Esophagus squamous epithelium (tissue), 5 donors: ENCODE data around the gene FAM241B. TPM values are rescaled to one million over a fixed set of nuclear protein-coding genes. Genes with fewer than 3 reads are reported as not detected.

Experiments
- DNase-seq: peaks from one replicate; lab custom pipeline; 2025; lab: John Stamatoyannopoulos, UW
- H3K27ac ChIP-seq, 4 donors: fragments of 200-600 bp; sonication (generic); one replicate each; pipeline ENCODE4 v1.5.1; 2016 to 2019; ENCODE audit warnings: mild to moderate bottlenecking in 1 of 4
- H3K27me3 ChIP-seq, 4 donors: fragments of 200-600 bp; sonication (generic); 1 replicate in 3 of 4; 2 replicates in 1 of 4; pipeline versions ENCODE4 v1.5.1 to v1.6.0; 2017 to 2021; ENCODE audit warnings: antibody characterized with exemption in 1 of 4
- H3K36me3 ChIP-seq, 3 donors: fragments of 200-600 bp; sonication (generic); one replicate each; pipeline ENCODE4 v1.5.1; 2016 to 2019
- H3K4me1 ChIP-seq, 3 donors: fragments of 200-600 bp; sonication (generic); one replicate each; pipeline ENCODE4 v1.5.1; 2017 to 2019
- H3K4me3 ChIP-seq, 4 donors: fragments of 200-600 bp; sonication (generic); 1 replicate in 3 of 4; 2 replicates in 1 of 4; pipeline ENCODE4 v1.5.1; 2016 to 2019; ENCODE audit warnings: mild to moderate bottlenecking in 2 of 4, moderate library complexity in 1 of 4
- H3K9me3 ChIP-seq, 3 donors: fragments of 200-600 bp; sonication (generic); one replicate each; pipeline ENCODE4 v1.5.1; 2016 to 2019
- POLR2A ChIP-seq, 4 donors: fragments of 450-650 bp; IDR thresholded peaks; one replicate each; pipeline ENCODE4 v1.6.1; 2017; ENCODE audit warnings: antibody characterized with exemption in 4 of 4, mild to moderate bottlenecking in 4 of 4, moderate library complexity in 3 of 4
- WGBS, 2 donors: methylation state at CpG; one replicate each; pipeline ENCODE4 v1.1.5; 2018; 5-methylcytosine and 5-hydroxymethylcytosine counted together
- intact Hi-C: fragments of 100-400 bp; cut with DNase I; formaldehyde crosslinking; loops from one replicate; pipeline ENCODE4 v1.15.0; 2022
- total RNA-seq, 4 donors: library from RNA; depleted of rRNA; stranded (reverse); fragments of >200 nt; gene quantifications; one replicate each; pipeline ENCODE4 v1.1.0, GENCODE V29; 2016
- TF ChIP-seq, protein P1 (sequence below), 6 experiments: fragments of 450-650 bp in 4 of 6; fragments of 200-600 bp in 2 of 6; sonication (generic) in 2 of 6; IDR thresholded peaks; one replicate each; pipeline ENCODE4 v1.5.1; 2016 to 2019; ENCODE audit warnings: antibody characterized with exemption in 6 of 6, mild to moderate bottlenecking in 4 of 6, moderate library complexity in 4 of 6
- donor health status: DM: yes; HTN: yes; CAD: no.

Gene FAM241B
- total RNA-seq, 4 donors from 2014 or later = 1.2 to 1.7 (median 1.3) TPM; not detected in 1

DNA sequence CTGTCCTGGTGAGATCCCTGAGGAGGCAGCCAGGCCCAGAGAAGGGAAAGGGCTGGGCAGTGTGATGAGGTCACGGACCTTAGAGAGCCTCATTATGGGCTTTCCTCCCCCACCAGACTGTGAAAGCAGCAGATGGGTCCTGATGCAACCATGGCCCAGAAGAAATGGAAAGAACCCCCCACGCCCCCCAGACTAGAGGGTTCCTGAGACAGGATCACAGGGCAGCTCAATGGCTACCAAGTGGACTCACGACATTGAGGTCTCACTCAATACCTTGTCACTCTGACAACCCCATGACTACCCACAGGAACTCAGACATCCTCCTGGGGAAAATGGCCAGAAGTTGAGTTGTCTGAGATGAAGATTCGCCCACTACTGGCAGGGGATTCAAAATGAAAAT, 36.7 kb downstream of the FAM241B start:
- peaks cover 0 to 35% (median 0%) of the 10 kb centered on the region in 4 donors for H3K27me3 ChIP-seq

DNA sequence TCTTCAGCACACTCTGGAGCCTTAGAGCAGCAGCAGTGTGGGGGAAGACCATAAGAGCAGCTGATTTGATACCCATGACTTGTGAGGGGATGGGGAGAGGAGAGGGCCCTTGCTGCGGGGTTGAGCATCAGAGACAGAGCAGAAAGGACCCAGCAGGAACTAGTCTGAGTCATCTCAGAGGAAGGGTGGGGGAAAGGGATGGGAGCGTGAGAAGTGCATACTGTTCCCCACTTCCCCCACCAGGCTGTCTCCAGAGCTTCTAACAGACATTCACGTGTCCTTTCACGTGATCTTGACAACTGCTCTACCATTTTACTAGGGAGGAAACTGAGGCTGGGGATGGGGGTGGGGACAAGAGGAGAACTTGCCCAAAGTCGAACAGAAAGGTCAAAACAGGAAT, 38.7 kb downstream of the FAM241B start:
- no peak for TF ChIP-seq POLR2A (IDR thresholded peaks at IDR 0.05)
- TF ChIP-seq, protein P1, sequence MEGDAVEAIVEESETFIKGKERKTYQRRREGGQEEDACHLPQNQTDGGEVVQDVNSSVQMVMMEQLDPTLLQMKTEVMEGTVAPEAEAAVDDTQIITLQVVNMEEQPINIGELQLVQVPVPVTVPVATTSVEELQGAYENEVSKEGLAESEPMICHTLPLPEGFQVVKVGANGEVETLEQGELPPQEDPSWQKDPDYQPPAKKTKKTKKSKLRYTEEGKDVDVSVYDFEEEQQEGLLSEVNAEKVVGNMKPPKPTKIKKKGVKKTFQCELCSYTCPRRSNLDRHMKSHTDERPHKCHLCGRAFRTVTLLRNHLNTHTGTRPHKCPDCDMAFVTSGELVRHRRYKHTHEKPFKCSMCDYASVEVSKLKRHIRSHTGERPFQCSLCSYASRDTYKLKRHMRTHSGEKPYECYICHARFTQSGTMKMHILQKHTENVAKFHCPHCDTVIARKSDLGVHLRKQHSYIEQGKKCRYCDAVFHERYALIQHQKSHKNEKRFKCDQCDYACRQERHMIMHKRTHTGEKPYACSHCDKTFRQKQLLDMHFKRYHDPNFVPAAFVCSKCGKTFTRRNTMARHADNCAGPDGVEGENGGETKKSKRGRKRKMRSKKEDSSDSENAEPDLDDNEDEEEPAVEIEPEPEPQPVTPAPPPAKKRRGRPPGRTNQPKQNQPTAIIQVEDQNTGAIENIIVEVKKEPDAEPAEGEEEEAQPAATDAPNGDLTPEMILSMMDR (IDR thresholded peaks at IDR 0.05) = no peak
- Histone ChIP-seq H3K9me3 (no peaks in the 10 kb centered on the region), H3K36me3 (no peaks in the 10 kb centered on the region), H3K4me1 (no peaks in the 10 kb centered on the region), H3K27me3 (peaks cover 0 to 35% (median 0%) of the 10 kb centered on the region in 4 donors), H3K4me3 (no peak overlapping the region), H3K27ac (no peak overlapping the region)
- 66 to 72% methylated on average over 5 of the region's 5 CpGs for WGBS, 2 donors
- intact Hi-C loops = no loop called here
- DNase-seq = no peak

More for the DNA sequence above, 36.7 kb downstream of the FAM241B start:
- Histone ChIP-seq H3K9me3 (no peaks in the 10 kb centered on the region), H3K27ac (no peak overlapping the region), H3K4me3 (no peak overlapping the region), H3K4me1 (no peaks in the 10 kb centered on the region), H3K36me3 (no peaks in the 10 kb centered on the region)
- no peak for DNase-seq
- TF ChIP-seq, protein P1 (IDR thresholded peaks at IDR 0.05) = no peak
- TF ChIP-seq POLR2A (IDR thresholded peaks at IDR 0.05) = no peak
- WGBS, 2 donors = 73 to 86% methylated on average over 2 to 3 of the region's 4 CpGs
- intact Hi-C loops = no loop called here

GRCh38 chr10:69669409-69669808, 39.4 kb downstream of the FAM241B start:
- Histone ChIP-seq H3K36me3 (no peaks in the 10 kb centered on the region), H3K27ac (no peak overlapping the region), H3K4me1 (no peaks in the 10 kb centered on the region), H3K27me3 (peaks cover 0 to 35% (median 0%) of the 10 kb centered on the region in 4 donors), H3K4me3 (no peak overlapping the region), H3K9me3 (no peaks in the 10 kb centered on the region)
- TF ChIP-seq POLR2A (IDR thresholded peaks at IDR 0.05) = no peak
- TF ChIP-seq, protein P1 (IDR thresholded peaks at IDR 0.05) = no peak
- 78 to 86% methylated on average over 4 of the region's 4 CpGs for WGBS, 2 donors
- intact Hi-C loops = no loop called here
- no peak for DNase-seq

GRCh38 chr10:69673521-69673920, 43.5 kb downstream of the FAM241B start:
- no peak overlapping the region for H3K4me3 ChIP-seq
- no peaks in the 10 kb centered on the region for H3K36me3 ChIP-seq
- TF ChIP-seq, protein P1 (IDR thresholded peaks at IDR 0.05) = no peak
- no peak for TF ChIP-seq POLR2A (IDR thresholded peaks at IDR 0.05)
- H3K27ac ChIP-seq = no peak overlapping the region
- H3K9me3 ChIP-seq = no peaks in the 10 kb centered on the region
- peaks cover 0 to 38% (median 0%) of the 10 kb centered on the region in 4 donors for H3K27me3 ChIP-seq
- H3K4me1 ChIP-seq = no peaks in the 10 kb centered on the region
- 62 to 85% methylated on average over 3 of the region's 3 CpGs for WGBS, 2 donors
- DNase-seq = no peak
- intact Hi-C loops = no loop called here

DNA sequence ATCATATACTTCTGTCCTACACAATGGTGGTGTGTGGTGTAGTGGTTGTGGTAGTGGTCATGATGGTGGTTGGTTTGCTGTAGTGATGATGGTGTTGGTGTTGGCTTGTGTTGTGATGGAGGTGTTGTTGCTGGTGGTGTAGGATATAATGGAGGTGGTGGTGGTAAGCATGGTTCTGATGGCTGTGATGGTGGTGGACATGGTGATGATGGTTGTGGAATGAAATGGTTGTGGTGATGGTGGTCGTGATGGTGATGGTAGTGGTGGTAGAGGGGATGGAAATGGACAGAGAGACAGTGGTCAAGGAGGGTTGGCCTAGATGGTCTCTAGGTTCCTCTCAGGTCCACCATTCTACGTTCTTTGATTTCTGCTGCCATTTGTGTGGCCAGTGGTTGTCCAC, 44.7 kb downstream of the FAM241B start:
- TF ChIP-seq, protein P1 (IDR thresholded peaks at IDR 0.05) = no peak
- no peak for TF ChIP-seq POLR2A (IDR thresholded peaks at IDR 0.05)
- no peak overlapping the region for H3K27ac ChIP-seq
- no peak for DNase-seq
- H3K4me1 ChIP-seq = no peaks in the 10 kb centered on the region
- intact Hi-C loops = no loop called here
- no peaks in the 10 kb centered on the region for H3K9me3 ChIP-seq
- H3K27me3 ChIP-seq = peaks cover 0 to 36% (median 0%) of the 10 kb centered on the region in 4 donors
- 51 to 67% methylated on average over 2 of the region's 2 CpGs for WGBS, 2 donors
- no peaks in the 10 kb centered on the region for H3K36me3 ChIP-seq
- H3K4me3 ChIP-seq = no peak overlapping the region
